H9 (cell line): ENCODE measurements around the gene RASGRF2. TPM values are rescaled to one million over a fixed set of nuclear protein-coding genes. Genes with fewer than 3 reads are reported as not detected.

Experiments used
- DNase-seq: peaks from one replicate; pipeline ENCODE4 v3.0.0-alpha.2; 2017
- H2AFZ ChIP-seq: one replicate; pipeline ENCODE4 v1.6.1; 2013; ENCODE audit warnings: mild to moderate bottlenecking, low read length, control low read depth, moderate library complexity
- H2AK5ac ChIP-seq: 2 replicates; pipeline ENCODE4 v1.6.1; 2013; ENCODE audit warnings: low read length, control low read depth, mixed read lengths; ENCODE audit not compliant: insufficient read length
- H2BK120ac ChIP-seq: one replicate; pipeline ENCODE4 v1.6.1; 2013; ENCODE audit warnings: low read depth, mild to moderate bottlenecking, low read length, control low read depth, inconsistent platforms; ENCODE audit not compliant: poor library complexity, severe bottlenecking
- H2BK12ac ChIP-seq: 2 replicates; pipeline ENCODE4 v1.6.1; 2013; ENCODE audit warnings: low read length, control low read depth, mixed read lengths, low read depth; ENCODE audit not compliant: insufficient read length
- H2BK15ac ChIP-seq: 2 replicates; pipeline ENCODE4 v1.6.1; 2013; ENCODE audit warnings: low read depth, low read length, control low read depth
- H2BK20ac ChIP-seq: one replicate; pipeline ENCODE4 v1.6.1; 2013; ENCODE audit warnings: low read depth, mild to moderate bottlenecking, low read length, control low read depth, inconsistent platforms; ENCODE audit not compliant: poor library complexity, severe bottlenecking
- H2BK5ac ChIP-seq: 2 replicates; pipeline ENCODE4 v1.6.1; 2013; ENCODE audit warnings: low read length, control low read depth, mixed read lengths; ENCODE audit not compliant: insufficient read length
- H3K14ac ChIP-seq: 2 replicates; pipeline ENCODE4 v1.6.1; 2013; ENCODE audit warnings: low read length, control low read depth; ENCODE audit not compliant: insufficient read depth
- H3K18ac ChIP-seq: 2 replicates; pipeline ENCODE4 v1.6.1; 2013; ENCODE audit warnings: low read depth, mild to moderate bottlenecking, mixed read lengths, low read length, control low read depth; ENCODE audit not compliant: insufficient read length
- H3K23ac ChIP-seq: 2 replicates; pipeline ENCODE4 v1.6.1; 2013; ENCODE audit warnings: low read length, control low read depth, mixed read lengths, low read depth; ENCODE audit not compliant: insufficient read length
- H3K23me2 ChIP-seq: 2 replicates; pipeline ENCODE4 v1.6.1; 2013; ENCODE audit warnings: low read depth, mild to moderate bottlenecking, mixed read lengths, low read length, control low read depth; ENCODE audit not compliant: insufficient read length, poor library complexity, severe bottlenecking
- H3K27ac ChIP-seq: 2 replicates; pipeline ENCODE4 v1.5.1; 2013; ENCODE audit warnings: low read length, control low read depth, mixed read lengths, low read depth; ENCODE audit not compliant: insufficient read length
- H3K27me3 ChIP-seq: 2 replicates; pipeline ENCODE4 v1.6.1; 2013; ENCODE audit warnings: low read length, control low read depth, inconsistent platforms; ENCODE audit not compliant: insufficient read depth
- H3K4ac ChIP-seq: 2 replicates; pipeline ENCODE4 v1.6.1; 2013; ENCODE audit warnings: low read depth, mild to moderate bottlenecking, control low read depth, inconsistent platforms, low read length, moderate library complexity
- H3K4me1 ChIP-seq: 2 replicates; pipeline ENCODE4 v1.6.1; 2013; ENCODE audit warnings: low read length, control low read depth, inconsistent platforms; ENCODE audit not compliant: insufficient read depth
- H3K4me2 ChIP-seq: 2 replicates; pipeline ENCODE4 v1.6.1; 2013; ENCODE audit warnings: low read length, control low read depth, mixed read lengths; ENCODE audit not compliant: insufficient read length, insufficient read depth
- H3K56ac ChIP-seq: 2 replicates; pipeline ENCODE4 v1.6.1; 2013; ENCODE audit warnings: low read depth, mild to moderate bottlenecking, mixed read lengths, low read length, control low read depth; ENCODE audit not compliant: insufficient read length
- H3K79me1 ChIP-seq: 2 replicates; pipeline ENCODE4 v1.6.1; 2013; ENCODE audit warnings: low read depth, mild to moderate bottlenecking, moderate library complexity, low read length, control low read depth, inconsistent platforms; ENCODE audit not compliant: insufficient read depth, poor library complexity, severe bottlenecking
- H3K79me2 ChIP-seq: 2 replicates; pipeline ENCODE4 v1.6.1; 2013; ENCODE audit warnings: low read length, control low read depth, inconsistent platforms; ENCODE audit not compliant: insufficient read depth
- H3K9ac ChIP-seq: 2 replicates; pipeline ENCODE4 v1.6.1; 2013; ENCODE audit warnings: low read length, control low read depth, mixed read lengths; ENCODE audit not compliant: insufficient read length; ENCODE audit errors: extremely low read depth
- H3K9me3 ChIP-seq: one replicate; pipeline ENCODE4 v1.6.1; 2013; ENCODE audit warnings: low read depth, low read length, inconsistent platforms; ENCODE audit not compliant: control insufficient read depth
- H3T11ph ChIP-seq: one replicate; pipeline ENCODE4 v1.6.1; 2013; ENCODE audit warnings: mild to moderate bottlenecking, low read length, control low read depth, inconsistent platforms
- H4K20me1 ChIP-seq: one replicate; pipeline ENCODE4 v1.6.1; 2013; ENCODE audit not compliant: control insufficient read depth, insufficient read length, insufficient read depth
- H4K5ac ChIP-seq: 2 replicates; pipeline ENCODE4 v1.6.1; 2013; ENCODE audit warnings: low read depth, mild to moderate bottlenecking, mixed read lengths, low read length, control low read depth; ENCODE audit not compliant: insufficient read length
- H4K8ac ChIP-seq: replicated peaks from 2 replicates; pipeline ENCODE4 v1.6.1; 2013; ENCODE audit warnings: low read length, control low read depth, mixed read lengths, low read depth; ENCODE audit not compliant: insufficient read length
- H4K91ac ChIP-seq: 2 replicates; pipeline ENCODE4 v1.6.1; 2013; ENCODE audit warnings: low read depth, mild to moderate bottlenecking, moderate library complexity, mixed read lengths, low read length, control low read depth; ENCODE audit not compliant: insufficient read length
- H3K27ac Mint-ChIP-seq, 3 experiments: 2 replicates in 2 of 3; 3 replicates in 1 of 3; pipeline ENCODE4 v1.8.0; 2020 to 2021; ENCODE audit warnings: mixed read lengths in 3 of 3, mild to moderate bottlenecking in 1 of 3, moderate library complexity in 1 of 3
- H3K27me3 Mint-ChIP-seq: 2 replicates; pipeline ENCODE4 v1.8.0; 2021; ENCODE audit warnings: low read depth, mild to moderate bottlenecking, moderate library complexity, mixed read lengths
- H3K36me3 Mint-ChIP-seq, 3 experiments: 2 replicates in 2 of 3; 3 replicates in 1 of 3; pipeline ENCODE4 v1.8.0; 2020 to 2021; ENCODE audit warnings: low read depth in 3 of 3, mixed read lengths in 3 of 3; ENCODE audit not compliant: insufficient read depth in 1 of 3
- H3K4me1 Mint-ChIP-seq, 2 experiments: 2 replicates each; pipeline ENCODE4 v1.8.0; 2020; ENCODE audit warnings: mixed read lengths in 2 of 2
- H3K4me3 Mint-ChIP-seq, 2 experiments: 2 replicates in 1 of 2; 3 replicates in 1 of 2; pipeline ENCODE4 v1.8.0; 2020 to 2021; ENCODE audit warnings: mild to moderate bottlenecking in 2 of 2, mixed read lengths in 2 of 2, moderate library complexity in 1 of 2
- H3K9me3 Mint-ChIP-seq, 2 experiments: 2 replicates in 1 of 2; 3 replicates in 1 of 2; pipeline ENCODE4 v1.8.0; 2020; ENCODE audit warnings: mild to moderate bottlenecking in 2 of 2, mixed read lengths in 2 of 2, moderate library complexity in 1 of 2
- WGBS: extraction: QIAGEN DNeasy Blood & Tissue Kit; methylation state at CpG from one replicate; pipeline ENCODE4 v1.1.7; 2013; ENCODE audit warnings: missing lambda C conversion rate, low lambda C conversion rate, mixed read lengths; ENCODE audit not compliant: insufficient read length; ENCODE audit errors: extremely low coverage; 5-methylcytosine and 5-hydroxymethylcytosine counted together
- total RNA-seq: library from RNA; stranded (reverse); gene quantifications from 2 replicates; pipeline ENCODE4 v1.2.1, GENCODE V29; 2021
- TF ChIP-seq, protein P1 (sequence below): fragments of 200-600 bp; sonication (generic); conservative IDR thresholded peaks from 3 replicates; pipeline ENCODE4 v1.8.0; 2021; ENCODE audit warnings: antibody characterized with exemption, mild to moderate bottlenecking

Gene RASGRF2
- total RNA-seq, 1 experiment from 2014 or later: 13.5 TPM

DNA sequence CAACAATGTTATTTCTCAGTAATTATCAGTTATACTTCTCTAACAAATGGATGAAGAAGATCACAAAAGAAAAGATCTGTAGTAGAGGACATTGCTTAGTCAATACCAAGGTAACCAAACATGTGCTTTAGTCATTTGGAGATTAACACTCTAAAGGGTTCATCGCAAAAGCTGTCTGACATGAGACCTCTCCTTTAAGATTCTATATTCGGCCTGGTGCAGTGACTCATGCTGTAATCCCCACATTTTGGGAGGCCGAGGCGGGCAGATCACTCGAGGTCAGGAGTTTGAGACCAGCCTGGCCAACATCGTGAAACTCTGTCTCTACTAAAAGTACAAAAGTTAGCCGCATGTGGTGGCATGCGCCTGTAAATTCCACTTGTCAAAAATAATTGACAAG lies 254.7 kb downstream of the RASGRF2 start:
- H4K20me1 ChIP-seq: no peaks in the 10 kb centered on the region
- H3K23ac ChIP-seq: no peak overlapping the region
- no peak for DNase-seq
- no peak overlapping the region for H2AFZ ChIP-seq
- no peak overlapping the region for H2BK120ac ChIP-seq
- H3K23me2 ChIP-seq: no peaks in the 10 kb centered on the region
- no peak overlapping the region for H2BK12ac ChIP-seq
- Mint-ChIP-seq H3K36me3 (peaks cover 0 to 3% (median 0%) of the 10 kb centered on the region in 3 experiments; a peak in 1 of 7 replicates), H3K9me3 (no peaks in the 10 kb centered on the region), H3K27ac (no peak overlapping the region), H3K27me3 (no peaks in the 10 kb centered on the region), H3K4me3 (no peak overlapping the region), H3K4me1 (peaks cover 4 to 7% of the 10 kb centered on the region in 2 experiments; a peak in 2 of 4 replicates)
- no CpG with 5 or more reads among the region's 8 CpGs for WGBS
- no peak overlapping the region for H2BK20ac ChIP-seq
- no peak overlapping the region for H2BK5ac ChIP-seq
- no peaks in the 10 kb centered on the region for H3K79me2 ChIP-seq
- H3K4me1 ChIP-seq: no peaks in the 10 kb centered on the region
- no peak overlapping the region for H2AK5ac ChIP-seq
- no peak overlapping the region for H3T11ph ChIP-seq
- no peak overlapping the region for H3K14ac ChIP-seq
- H3K4me2 ChIP-seq: no peak overlapping the region
- H3K18ac ChIP-seq: no peak overlapping the region
- no peak overlapping the region for H3K27ac ChIP-seq
- H4K8ac ChIP-seq: no peak overlapping the region
- no peaks in the 10 kb centered on the region for H3K27me3 ChIP-seq
- H4K5ac ChIP-seq: no peak overlapping the region
- no peaks in the 10 kb centered on the region for H3K79me1 ChIP-seq
- no peak overlapping the region for H2BK15ac ChIP-seq
- H4K91ac ChIP-seq: no peak overlapping the region
- H3K9ac ChIP-seq: no peak overlapping the region
- TF ChIP-seq, protein P1, sequence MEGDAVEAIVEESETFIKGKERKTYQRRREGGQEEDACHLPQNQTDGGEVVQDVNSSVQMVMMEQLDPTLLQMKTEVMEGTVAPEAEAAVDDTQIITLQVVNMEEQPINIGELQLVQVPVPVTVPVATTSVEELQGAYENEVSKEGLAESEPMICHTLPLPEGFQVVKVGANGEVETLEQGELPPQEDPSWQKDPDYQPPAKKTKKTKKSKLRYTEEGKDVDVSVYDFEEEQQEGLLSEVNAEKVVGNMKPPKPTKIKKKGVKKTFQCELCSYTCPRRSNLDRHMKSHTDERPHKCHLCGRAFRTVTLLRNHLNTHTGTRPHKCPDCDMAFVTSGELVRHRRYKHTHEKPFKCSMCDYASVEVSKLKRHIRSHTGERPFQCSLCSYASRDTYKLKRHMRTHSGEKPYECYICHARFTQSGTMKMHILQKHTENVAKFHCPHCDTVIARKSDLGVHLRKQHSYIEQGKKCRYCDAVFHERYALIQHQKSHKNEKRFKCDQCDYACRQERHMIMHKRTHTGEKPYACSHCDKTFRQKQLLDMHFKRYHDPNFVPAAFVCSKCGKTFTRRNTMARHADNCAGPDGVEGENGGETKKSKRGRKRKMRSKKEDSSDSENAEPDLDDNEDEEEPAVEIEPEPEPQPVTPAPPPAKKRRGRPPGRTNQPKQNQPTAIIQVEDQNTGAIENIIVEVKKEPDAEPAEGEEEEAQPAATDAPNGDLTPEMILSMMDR: no peak
- H3K4ac ChIP-seq: no peak overlapping the region
- no peaks in the 10 kb centered on the region for H3K9me3 ChIP-seq
- H3K56ac ChIP-seq: no peak overlapping the region
